Erythroblast (primary cell): ENCODE results near the gene SLC1A2.

ENCODE experiments used
- GATA1 ChIP-seq: IDR thresholded peaks from 2 replicates; pipeline ENCODE4 v1.6.1; 2011; ENCODE audit warnings: low read depth, mild to moderate bottlenecking, control low read depth, low read length, moderate library complexity
- POLR2A ChIP-seq: IDR thresholded peaks from 2 replicates; pipeline ENCODE4 v1.6.1; 2011; ENCODE audit warnings: mild to moderate bottlenecking, low read length

DNA sequence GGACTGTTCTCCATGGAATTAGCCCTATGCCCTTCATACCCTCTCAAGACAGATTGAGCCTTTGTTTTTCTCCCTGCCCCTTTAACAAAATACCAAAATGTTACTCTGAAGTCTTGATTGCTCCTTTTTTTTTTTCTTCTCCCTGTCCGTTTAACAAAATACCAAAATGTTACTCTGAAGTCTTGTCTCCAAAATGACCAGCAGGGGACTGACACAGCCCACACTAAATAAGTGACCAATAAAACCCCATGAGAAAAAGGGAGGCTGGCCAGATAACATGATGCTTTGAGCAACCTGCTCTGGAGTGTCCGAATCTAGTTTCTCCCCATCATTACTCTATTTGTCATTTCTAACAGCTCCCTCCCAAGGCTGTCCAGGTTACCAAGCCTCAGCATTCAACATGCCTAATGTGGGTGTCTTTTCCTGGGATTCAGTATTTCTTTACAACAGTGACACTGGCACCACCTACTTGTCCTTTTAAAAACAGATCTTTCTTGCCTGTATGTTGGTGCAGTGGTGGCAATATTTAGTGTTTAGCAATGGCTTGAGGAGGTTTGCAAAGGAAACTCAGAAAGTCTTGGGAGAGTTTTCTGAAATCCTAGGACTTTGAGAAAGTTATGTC, 42.7 kb upstream of the SLC1A2 start:
- no peak for TF ChIP-seq POLR2A
- TF ChIP-seq GATA1 = no peak
